ENCODE data around the gene NTN5.
"Not testable (repeated sequence)": the region's sequence is repeated elsewhere in the genome, so short reads cannot be mapped to it uniquely, and the experiment has no call there.

The NTN5 gene

GRCh38 chr19:48696353-48697010 lies 23.7 kb upstream of the NTN5 start:
- no peak for DNase-seq

GRCh38 chr19:48695743-48696352 lies 23.0 kb upstream of the NTN5 start, which contains the start of gene FUT2:
Gene FUT2, plus strand, starts transcription at chr19:48695971. Its CDS starts 6,986 bp downstream, at chr19:48702957.
- DNase-seq, result no peak

GRCh38 chr19:48693629-48694028 lies 20.8 kb upstream of the NTN5 start:
- not testable (repeated sequence) for DNase-seq

GRCh38 chr19:48689449-48689848 lies 16.6 kb upstream of the NTN5 start:
- no peak for DNase-seq

GRCh38 chr19:48687776-48688175 lies 15.0 kb upstream of the NTN5 start:
- DNase-seq, result no peak

GRCh38 chr19:48686637-48687036 lies 13.8 kb upstream of the NTN5 start:
- DNase-seq, result not testable (repeated sequence)

GRCh38 chr19:48686088-48686487 lies 13.3 kb upstream of the NTN5 start:
- no peak for DNase-seq

GRCh38 chr19:48685583-48685982 lies 12.8 kb upstream of the NTN5 start:
- DNase-seq, result no peak

GRCh38 chr19:48683349-48683748 lies 10.5 kb upstream of the NTN5 start:
- no peak for DNase-seq

- DNase-seq, result no peak
Measured at GRCh38 chr19:48681127-48681470, 8.3 kb upstream of the NTN5 start.

- no peak for DNase-seq
Measured at GRCh38 chr19:48680436-48681126, 7.8 kb upstream of the NTN5 start.

GRCh38 chr19:48680006-48680405 lies 7.2 kb upstream of the NTN5 start:
- DNase-seq, result not testable (repeated sequence)

- DNase-seq, result no peak
Measured at GRCh38 chr19:48678201-48678600, 5.4 kb upstream of the NTN5 start.

- no peak for DNase-seq
Measured at GRCh38 chr19:48676887-48677286, 4.1 kb upstream of the NTN5 start.

GRCh38 chr19:48676487-48676886 lies 3.7 kb upstream of the NTN5 start:
- no peak for DNase-seq

GRCh38 chr19:48674921-48675824 lies 2.4 kb upstream of the NTN5 start:
- peak; percentile 61 for DNase-seq

- DNase-seq, result no peak
Measured at GRCh38 chr19:48674216-48674809, 1.5 kb upstream of the NTN5 start.

GRCh38 chr19:48673436-48674100 lies 751 bp upstream of the NTN5 start:
- no peak for DNase-seq

- DNase-seq, result no peak
Measured at GRCh38 chr19:48671446-48671995, 1.3 kb downstream of the NTN5 start.

GRCh38 chr19:48670699-48671445 lies 1.9 kb downstream of the NTN5 start:
- no peak for DNase-seq

Data from T-helper 9 cell (primary cell).